ENCODE data around the gene FAM186B.
A peak's percentile ranks its signal among the peaks of the same experiment; 100 is the strongest.

The FAM186B gene

GRCh38 chr12:49539406-49540228 is 65.8 kb downstream of the FAM186B start:
- H3K4me3 Mint-ChIP-seq = peak overlapping the region; percentile 67 to 77 (median 68)
- H3K27me3 Mint-ChIP-seq (ENCODE audit: low read depth) = peaks cover 92% of the 10 kb centered on the region
- no peaks in the 10 kb centered on the region for H3K36me3 Mint-ChIP-seq (ENCODE audit: low read depth)
- TF ChIP-seq CTCF (IDR thresholded peaks at IDR 0.05; ENCODE audit: unreplicated experiment in 3 of 3) = no peak
- H3K27ac Mint-ChIP-seq = no peak overlapping the region
- peaks cover 24% of the 10 kb centered on the region for H3K4me1 Mint-ChIP-seq
- H3K9me3 Mint-ChIP-seq = no peaks in the 10 kb centered on the region

GRCh38 chr12:49538510-49539403 is 66.7 kb downstream of the FAM186B start, which contains the start of gene KCNH3:
TSS of gene KCNH3 (plus strand) at chr12:49539030. CDS start at chr12:49539417, 387 bp downstream.
- Mint-ChIP-seq H3K9me3 (no peaks in the 10 kb centered on the region), H3K27ac (no peak within 1 kb of the TSS), H3K4me1 (peaks cover 24% of the 10 kb centered on the region), H3K36me3 (ENCODE audit: low read depth) (no peaks in the 10 kb centered on the region), H3K27me3 (ENCODE audit: low read depth) (peaks cover 85% of the 10 kb centered on the region), H3K4me3 (peak within 1 kb of the TSS; percentile 72 to 73 (median 72))
- TF ChIP-seq CTCF (IDR thresholded peaks at IDR 0.05; ENCODE audit: unreplicated experiment in 3 of 3) = no peak

GRCh38 chr12:49537752-49538509 is 67.5 kb downstream of the FAM186B start:
- no peak overlapping the region for H3K27ac Mint-ChIP-seq
- no peak for TF ChIP-seq CTCF (IDR thresholded peaks at IDR 0.05; ENCODE audit: unreplicated experiment in 3 of 3)
- H3K36me3 Mint-ChIP-seq (ENCODE audit: low read depth) = no peaks in the 10 kb centered on the region
- no peaks in the 10 kb centered on the region for H3K9me3 Mint-ChIP-seq
- peak overlapping the region; percentile 80 to 82 (median 81) for H3K4me3 Mint-ChIP-seq
- peaks cover 24% of the 10 kb centered on the region for H3K4me1 Mint-ChIP-seq
- H3K27me3 Mint-ChIP-seq (ENCODE audit: low read depth) = peaks cover 77% of the 10 kb centered on the region

All from nephron (organoid).